GM04504 (cell line): ENCODE data around the gene EFCAB13.

Source experiments
- DNase-seq: peaks from one replicate; pipeline ENCODE4 v3.0.0-alpha.2; 2012; ENCODE audit warnings: low read depth

Gene EFCAB13

GRCh38 chr17:47292206-47292605 lies 31.5 kb upstream of the EFCAB13 start:
- no peak for DNase-seq

GRCh38 chr17:47295037-47295873 lies 28.5 kb upstream of the EFCAB13 start:
- DNase-seq: no peak

GRCh38 chr17:47295874-47296255 lies 27.9 kb upstream of the EFCAB13 start:
- DNase-seq: no peak

- DNase-seq: no peak
These were observed 25.9 kb upstream of the EFCAB13 start for GRCh38 chr17:47297661-47298400.

GRCh38 chr17:47298712-47299111 lies 25.0 kb upstream of the EFCAB13 start:
- DNase-seq: no peak

- no peak for DNase-seq
These were observed 24.4 kb upstream of the EFCAB13 start for GRCh38 chr17:47299239-47299910.

- no peak for DNase-seq
These were observed 23.0 kb upstream of the EFCAB13 start for GRCh38 chr17:47300718-47301117.

- no peak for DNase-seq
These were observed 22.6 kb upstream of the EFCAB13 start for GRCh38 chr17:47301161-47301560.

- DNase-seq: no peak
These were observed 21.9 kb upstream of the EFCAB13 start for GRCh38 chr17:47301831-47302230.

- no peak for DNase-seq
These were observed 19.6 kb upstream of the EFCAB13 start for GRCh38 chr17:47304186-47304585.

- peak; percentile 82 for DNase-seq
These were observed 18.3 kb upstream of the EFCAB13 start for GRCh38 chr17:47305302-47305923.

- DNase-seq: no peak
These were observed 13.5 kb upstream of the EFCAB13 start for GRCh38 chr17:47310186-47310733.

- DNase-seq: no peak
These were observed 12.3 kb upstream of the EFCAB13 start for GRCh38 chr17:47311420-47311819.

- no peak for DNase-seq
These were observed 8.1 kb upstream of the EFCAB13 start for GRCh38 chr17:47315451-47316266.

- no peak for DNase-seq
These were observed 7.4 kb upstream of the EFCAB13 start for GRCh38 chr17:47316311-47316710.

GRCh38 chr17:47317119-47317518 lies 6.6 kb upstream of the EFCAB13 start:
- DNase-seq: no peak

GRCh38 chr17:47318197-47318918 lies 5.4 kb upstream of the EFCAB13 start:
- DNase-seq: no peak

GRCh38 chr17:47320879-47321502 lies 2.8 kb upstream of the EFCAB13 start:
- DNase-seq: no peak

GRCh38 chr17:47324224-47325020 lies 667 bp downstream of the EFCAB13 start:
- no peak for DNase-seq
